ENCODE data around the gene HLTF.

DNA sequence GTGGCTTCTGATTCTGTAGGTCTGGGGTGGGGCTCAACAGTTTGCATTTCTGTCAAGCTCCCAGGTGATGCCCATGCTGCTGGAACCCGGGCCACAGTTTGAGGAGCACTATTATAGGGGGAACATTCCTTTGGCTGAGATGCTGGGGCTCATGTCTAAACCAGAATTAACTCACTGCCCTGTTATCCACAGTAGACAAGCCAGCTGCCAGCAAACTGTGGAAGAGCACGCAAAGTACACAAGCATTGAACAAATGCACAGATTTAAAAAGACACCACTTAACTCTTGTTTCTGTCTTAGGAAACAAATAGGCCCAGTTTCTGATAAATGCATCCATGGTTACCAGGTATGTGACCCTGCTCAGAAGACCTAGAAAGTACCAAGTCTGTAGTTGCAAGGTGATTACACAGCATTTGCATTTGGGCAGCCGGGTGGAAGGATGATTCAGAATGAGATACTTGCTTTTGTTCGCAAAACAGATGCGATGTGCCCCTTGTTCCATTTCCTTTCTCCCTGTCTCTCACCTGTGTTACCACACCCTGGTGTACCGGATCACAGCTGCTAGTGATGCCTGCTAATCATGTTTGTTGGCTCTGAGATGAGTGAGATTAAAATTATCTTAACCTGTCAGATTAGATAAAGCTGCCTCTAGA lies 82.6 kb downstream of the HLTF start:
- TF ChIP-seq POLR2A (IDR thresholded peaks at IDR 0.05; ENCODE audit: low read length) (no peak), GATA1 (IDR thresholded peaks at IDR 0.05; ENCODE audit: low read depth, low read length) (no peak)

All from erythroblast (primary cell).